GM06990 (cell line): ENCODE results near the gene HPSE.

Experiments used
- DNase-seq: peaks from one replicate; pipeline ENCODE4 v3.0.0-alpha.2; 2011; ENCODE audit not compliant: insufficient read length; ENCODE audit errors: extremely low read depth
- H3K27me3 ChIP-seq: replicated peaks from 2 replicates; pipeline ENCODE4 v1.6.0; 2011; ENCODE audit warnings: low read length; ENCODE audit not compliant: control insufficient read depth, insufficient read depth
- H3K36me3 ChIP-seq: 2 replicates; pipeline ENCODE4 v1.5.1; 2011; ENCODE audit warnings: low read length; ENCODE audit not compliant: control insufficient read depth, insufficient read depth
- H3K4me3 ChIP-seq: replicated peaks from 2 replicates; pipeline ENCODE4 v1.5.1; 2011; ENCODE audit warnings: low read depth, mild to moderate bottlenecking, control low read depth, low read length
- CTCF ChIP-seq: IDR thresholded peaks from 2 replicates; pipeline ENCODE4 v1.5.1; 2011; ENCODE audit warnings: low read length, control low read depth, mild to moderate bottlenecking, inconsistent platforms; ENCODE audit not compliant: insufficient read depth, poor library complexity, severe bottlenecking

HPSE gene

DNA sequence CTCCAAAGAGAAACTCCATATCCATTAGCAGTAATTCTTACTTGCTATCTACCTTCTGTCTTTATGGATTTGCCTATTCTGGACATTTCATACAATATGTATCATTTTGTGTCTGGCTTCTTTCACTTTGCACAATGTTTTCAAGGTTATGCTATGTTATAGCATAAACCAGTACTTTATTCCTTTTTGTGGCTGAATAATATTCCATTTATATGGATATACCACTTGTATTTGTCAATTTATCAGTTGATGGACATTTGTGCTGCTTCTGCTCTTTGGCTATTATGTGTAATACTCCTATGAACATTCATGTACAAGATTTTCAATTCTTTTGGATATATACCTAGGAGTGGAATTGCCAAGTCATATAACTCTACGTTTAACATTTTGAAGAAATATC lies 18.9 kb upstream of the HPSE start:
- Histone ChIP-seq H3K4me3 (no peak overlapping the region), H3K27me3 (no peaks in the 10 kb centered on the region), H3K36me3 (no peaks in the 10 kb centered on the region)
- no peak for TF ChIP-seq CTCF
- no peak for DNase-seq

DNA sequence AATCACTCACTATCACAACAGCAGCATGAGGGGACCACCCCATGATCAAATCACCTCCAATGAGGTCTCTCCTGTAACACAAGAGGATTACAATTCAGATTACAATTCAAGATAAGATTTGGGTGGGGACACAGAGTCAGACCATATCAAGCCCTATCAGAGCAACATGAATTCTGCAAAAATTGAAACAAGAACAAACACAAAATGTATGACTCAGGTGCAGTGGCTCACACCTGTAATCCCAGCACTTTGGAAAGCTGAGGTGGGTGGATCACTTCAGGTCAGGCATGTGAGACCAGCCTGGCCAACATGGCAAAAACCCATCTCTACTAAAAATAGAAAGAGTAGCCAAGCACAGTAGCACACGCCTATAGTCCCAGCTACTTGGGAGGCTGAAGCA lies 13.4 kb upstream of the HPSE start:
- H3K36me3 ChIP-seq, result no peaks in the 10 kb centered on the region
- no peak overlapping the region for H3K4me3 ChIP-seq
- DNase-seq, result no peak
- TF ChIP-seq CTCF, result no peak
- no peaks in the 10 kb centered on the region for H3K27me3 ChIP-seq

DNA sequence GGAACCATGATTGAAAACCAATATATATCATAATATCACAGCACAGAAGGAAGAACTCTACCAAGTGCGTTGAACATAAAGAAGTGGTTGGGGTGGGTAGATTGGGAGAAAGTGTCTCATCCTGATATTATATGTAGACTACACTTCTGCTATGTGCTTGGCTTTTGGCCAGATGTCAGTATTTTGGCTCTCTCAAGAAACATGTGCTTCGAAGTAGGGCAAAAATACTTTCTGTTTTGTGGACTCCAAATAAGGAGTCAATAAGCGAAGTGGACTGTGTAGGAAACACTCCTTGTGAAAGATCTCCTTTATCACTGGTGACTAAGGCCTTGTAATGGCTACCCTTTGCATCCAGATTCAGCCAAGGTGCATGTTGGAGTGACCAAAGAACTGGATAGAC lies 7.8 kb upstream of the HPSE start:
- TF ChIP-seq CTCF, result no peak
- H3K27me3 ChIP-seq, result no peaks in the 10 kb centered on the region
- H3K36me3 ChIP-seq, result no peaks in the 10 kb centered on the region
- no peak overlapping the region for H3K4me3 ChIP-seq
- no peak for DNase-seq

GRCh38 chr4:83340692-83341343 lies 6.2 kb upstream of the HPSE start:
- no peak for TF ChIP-seq CTCF
- no peak for DNase-seq

DNA sequence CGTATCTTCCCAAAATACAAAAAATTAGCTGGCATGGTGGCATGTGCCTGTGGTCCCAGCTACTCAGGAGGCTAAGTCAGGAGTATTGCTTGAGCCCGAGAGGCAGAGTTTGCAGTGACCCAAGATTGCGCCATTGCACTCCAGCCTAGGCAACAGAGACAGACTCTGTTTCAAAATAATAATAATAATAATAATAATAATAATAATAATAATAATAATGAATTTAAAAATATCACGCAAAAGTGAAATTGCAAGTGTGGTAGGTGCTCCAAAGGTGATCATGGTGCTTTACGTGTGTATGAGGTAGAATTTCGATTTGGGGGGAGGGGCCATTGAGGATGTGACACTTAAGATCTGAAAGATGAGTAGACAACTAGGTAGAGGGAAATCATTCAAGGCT lies 4.9 kb upstream of the HPSE start:
- no peak for DNase-seq
- H3K4me3 ChIP-seq, result no peak overlapping the region
- no peaks in the 10 kb centered on the region for H3K36me3 ChIP-seq
- TF ChIP-seq CTCF, result no peak
- H3K27me3 ChIP-seq, result no peaks in the 10 kb centered on the region; the same call in none of the 2 replicates

More at GRCh38 chr4:83340692-83341343, 6.2 kb upstream of the HPSE start:
- H3K4me3 ChIP-seq, result no peak overlapping the region
- H3K27me3 ChIP-seq, result no peaks in the 10 kb centered on the region; the same call in 1 of the 2 replicates
- H3K36me3 ChIP-seq, result no peaks in the 10 kb centered on the region

DNA sequence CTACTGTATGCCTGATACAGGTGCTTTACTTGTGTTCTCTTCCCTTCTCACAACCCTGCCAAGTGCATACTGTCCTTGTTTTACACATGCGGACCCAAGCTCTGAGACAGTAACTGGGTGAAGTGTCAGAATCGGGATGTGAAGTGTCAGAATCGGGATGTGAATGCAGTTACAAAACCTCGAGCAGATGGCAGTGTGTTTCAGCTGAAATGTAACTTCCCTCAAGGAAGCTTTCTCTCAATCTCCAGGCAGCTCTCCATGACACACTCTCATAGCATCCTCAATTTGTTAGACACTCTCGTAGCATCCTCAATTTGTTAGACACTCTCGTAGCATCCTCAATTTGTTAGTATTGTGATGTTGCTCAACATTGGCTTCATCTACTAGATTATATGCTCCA lies 1.1 kb upstream of the HPSE start:
- no peaks in the 10 kb centered on the region for H3K36me3 ChIP-seq
- no peaks in the 10 kb centered on the region; the same call in none of the 2 replicates for H3K27me3 ChIP-seq
- TF ChIP-seq CTCF, result no peak
- H3K4me3 ChIP-seq, result no peak overlapping the region
- DNase-seq, result no peak
